GM18498 (cell line): ENCODE results near the gene RASL10B.

ENCODE experiments used
- ATAC-seq: cut with Tn5 transposase; IDR thresholded peaks from one replicate; pipeline ENCODE4 v1.9.1; 2021; ENCODE audit warnings: mild to moderate bottlenecking, moderate library complexity; ENCODE audit not compliant: unreplicated experiment

Gene RASL10B

GRCh38 chr17:35763767-35764122 lies 32.3 kb downstream of the RASL10B start:
- ATAC-seq: no peak

GRCh38 chr17:35764123-35764991 lies 32.9 kb downstream of the RASL10B start:
- peak; percentile 90 for ATAC-seq

- ATAC-seq: no peak
Observed at GRCh38 chr17:35765086-35765710, 33.8 kb downstream of the RASL10B start.

- no peak for ATAC-seq
Observed at GRCh38 chr17:35765756-35766488, 34.5 kb downstream of the RASL10B start.

- ATAC-seq: no peak
Observed at GRCh38 chr17:35766489-35766877, 35.0 kb downstream of the RASL10B start.

- ATAC-seq: no peak
Observed at GRCh38 chr17:35766903-35767510, 35.6 kb downstream of the RASL10B start.

- no peak for ATAC-seq
Observed at GRCh38 chr17:35768797-35769196, 37.4 kb downstream of the RASL10B start.

- ATAC-seq: no peak
Observed at GRCh38 chr17:35769895-35770486, 38.6 kb downstream of the RASL10B start.

GRCh38 chr17:35773129-35773528 lies 41.7 kb downstream of the RASL10B start:
- ATAC-seq: no peak

GRCh38 chr17:35773679-35774425 lies 42.4 kb downstream of the RASL10B start:
- ATAC-seq: no peak

GRCh38 chr17:35774499-35774898 lies 43.1 kb downstream of the RASL10B start:
- ATAC-seq: no peak

GRCh38 chr17:35775039-35775438 lies 43.6 kb downstream of the RASL10B start:
- no peak for ATAC-seq

- no peak for ATAC-seq
Observed at GRCh38 chr17:35775583-35775982, 44.1 kb downstream of the RASL10B start.

GRCh38 chr17:35778641-35779196 lies 47.3 kb downstream of the RASL10B start:
- no peak for ATAC-seq

GRCh38 chr17:35780950-35781349 lies 49.5 kb downstream of the RASL10B start:
- no peak for ATAC-seq

GRCh38 chr17:35784895-35785294 lies 53.5 kb downstream of the RASL10B start:
- ATAC-seq: no peak

GRCh38 chr17:35786941-35787432 lies 55.5 kb downstream of the RASL10B start:
- no peak for ATAC-seq

GRCh38 chr17:35788477-35789368 lies 57.3 kb downstream of the RASL10B start:
- ATAC-seq: no peak

- ATAC-seq: no peak
Observed at GRCh38 chr17:35790841-35791240, 59.4 kb downstream of the RASL10B start.
